ENCODE results near the gene ALDH3B1. TPM values are rescaled to one million over a fixed set of nuclear protein-coding genes. Genes with fewer than 3 reads are reported as not detected.

The ALDH3B1 gene
- total RNA-seq, 4 donors from 2014 or later, result 5.4 to 11.6 (median 6.4) TPM

- H3K4me3 ChIP-seq (ENCODE audit: low read depth, poor library complexity, severe bottlenecking), result no peak overlapping the region
- TF ChIP-seq POLR2A (IDR thresholded peaks at IDR 0.05) (no peak), CTCF (IDR thresholded peaks at IDR 0.05) (no peak)
- no peak for DNase-seq (ENCODE audit: low spot score in 2 of 2)
- intact Hi-C loops (cut with DNase I; ENCODE audit: low total_unique reads), result no loop called here
- 60 to 69% methylated on average over 22 to 29 of the region's 36 CpGs for WGBS, 2 donors
These were observed 33.4 kb downstream of the ALDH3B1 start for GRCh38 chr11:68043349-68044144.

GRCh38 chr11:68044145-68044813 lies 34.2 kb downstream of the ALDH3B1 start:
- intact Hi-C loops (cut with DNase I; ENCODE audit: low total_unique reads), result no loop called here
- H3K4me3 ChIP-seq (ENCODE audit: low read depth, poor library complexity, severe bottlenecking), result no peak overlapping the region
- TF ChIP-seq CTCF (IDR thresholded peaks at IDR 0.05), result no peak
- 82 to 90% methylated on average over 19 to 24 of the region's 24 CpGs for WGBS, 2 donors
- DNase-seq (ENCODE audit: low spot score in 2 of 2), result no peak

GRCh38 chr11:68044898-68045351 lies 34.8 kb downstream of the ALDH3B1 start:
- DNase-seq (ENCODE audit: low spot score in 2 of 2), result no peak
- WGBS, 2 donors, result 93 to 95% methylated on average over 17 of the region's 18 CpGs
- intact Hi-C loops (cut with DNase I; ENCODE audit: low total_unique reads), result no loop called here
- TF ChIP-seq POLR2A (IDR thresholded peaks at IDR 0.05) (no peak), CTCF (IDR thresholded peaks at IDR 0.05) (no peak)
- no peak overlapping the region for H3K4me3 ChIP-seq (ENCODE audit: low read depth, poor library complexity, severe bottlenecking)

GRCh38 chr11:68047437-68048290 lies 37.5 kb downstream of the ALDH3B1 start:
- 73 to 78% methylated on average over 30 to 36 of the region's 37 CpGs for WGBS, 2 donors
- TF ChIP-seq CTCF (IDR thresholded peaks at IDR 0.05), result no peak
- no peak for TF ChIP-seq POLR2A (IDR thresholded peaks at IDR 0.05)

GRCh38 chr11:68048681-68049508 lies 38.8 kb downstream of the ALDH3B1 start:
- H3K4me3 ChIP-seq (ENCODE audit: low read depth, poor library complexity, severe bottlenecking), result no peak overlapping the region
- intact Hi-C loops (cut with DNase I; ENCODE audit: low total_unique reads), result no loop called here
- WGBS, 2 donors, result 91 to 92% methylated on average over 27 to 34 of the region's 35 CpGs
- no peak for DNase-seq (ENCODE audit: low spot score in 2 of 2)
- no peak for TF ChIP-seq POLR2A (IDR thresholded peaks at IDR 0.05)
- TF ChIP-seq CTCF (IDR thresholded peaks at IDR 0.05), result no peak

More at GRCh38 chr11:68047437-68048290, 37.5 kb downstream of the ALDH3B1 start:
- no peak for DNase-seq (ENCODE audit: low spot score in 2 of 2)
- no peak overlapping the region for H3K4me3 ChIP-seq (ENCODE audit: low read depth, poor library complexity, severe bottlenecking)
- intact Hi-C loops (cut with DNase I; ENCODE audit: low total_unique reads), result no loop called here

Data from lower leg skin (tissue), 4 donors.